ENCODE data around the gene CELF2.

DNA sequence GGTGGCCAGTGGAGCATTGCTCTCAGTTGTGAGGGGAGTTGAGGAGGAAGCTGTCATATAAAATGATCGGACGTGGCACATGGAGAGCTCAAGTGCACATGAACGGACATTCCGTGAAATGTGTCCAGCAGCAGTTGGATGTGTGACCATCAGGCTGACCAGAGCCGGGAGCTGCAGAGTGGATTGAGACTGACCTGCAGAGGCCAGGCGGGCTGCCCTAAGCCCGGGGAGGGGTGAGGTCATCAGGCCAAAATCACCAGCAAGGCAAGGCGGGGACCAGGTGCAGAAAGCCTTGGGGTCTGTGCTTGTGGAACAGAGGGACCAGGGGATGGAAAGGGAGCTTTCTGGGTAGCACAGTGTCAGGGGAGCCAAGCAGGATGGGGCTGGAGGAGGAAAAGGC, 279.5 kb downstream of the CELF2 start:
- TF ChIP-seq CTCF (IDR thresholded peaks at IDR 0.05; ENCODE audit: insufficient read depth, low read length, poor library complexity, severe bottlenecking) (no peak), EZH2phosphoT487 (conservative IDR thresholded peaks at IDR 0.05; ENCODE audit: low read length) (no peak)

Data from SU-DHL-6 (cell line).